T-helper 1 cell treated with Interleukin-12 subunit alpha and Interleukin-12 subunit beta and Interleukin-4 antibody, amounts not matched to agents 30 μg/mL and 1 μg/mL, for 36 hours (primary cell): ENCODE data around the gene HTR7.

Experiments used
- H3K27ac Mint-ChIP-seq: one replicate; pipeline ENCODE4 v1.8.0; 2021; ENCODE audit warnings: mild to moderate bottlenecking, mixed read lengths
- H3K27me3 Mint-ChIP-seq: one replicate; pipeline ENCODE4 v1.8.0; 2021; ENCODE audit warnings: low read depth, mixed read lengths
- H3K36me3 Mint-ChIP-seq: one replicate; pipeline ENCODE4 v1.8.0; 2021; ENCODE audit warnings: low read depth, mixed read lengths
- H3K4me1 Mint-ChIP-seq: one replicate; pipeline ENCODE4 v1.8.0; 2021; ENCODE audit warnings: low read depth, mixed read lengths
- H3K4me3 Mint-ChIP-seq: one replicate; pipeline ENCODE4 v1.8.0; 2021; ENCODE audit warnings: mild to moderate bottlenecking, moderate library complexity, mixed read lengths
- H3K9me3 Mint-ChIP-seq: one replicate; pipeline ENCODE4 v1.8.0; 2021; ENCODE audit warnings: mixed read lengths

The HTR7 gene

GRCh38 chr10:90805206-90805605 lies 52.6 kb downstream of the HTR7 start:
- Mint-ChIP-seq H3K4me1 (no peaks in the 10 kb centered on the region), H3K4me3 (no peak overlapping the region)

GRCh38 chr10:90804354-90804753 lies 53.5 kb downstream of the HTR7 start:
- Mint-ChIP-seq H3K27me3 (peaks cover 17% of the 10 kb centered on the region), H3K36me3 (no peaks in the 10 kb centered on the region), H3K27ac (no peak overlapping the region), H3K9me3 (no peaks in the 10 kb centered on the region), H3K4me1 (no peaks in the 10 kb centered on the region), H3K4me3 (no peak overlapping the region)

More at GRCh38 chr10:90805206-90805605, 52.6 kb downstream of the HTR7 start:
- Mint-ChIP-seq H3K9me3 (no peaks in the 10 kb centered on the region), H3K27ac (no peak overlapping the region), H3K36me3 (no peaks in the 10 kb centered on the region), H3K27me3 (peaks cover 17% of the 10 kb centered on the region)

GRCh38 chr10:90801608-90802007 lies 56.2 kb downstream of the HTR7 start:
- no peaks in the 10 kb centered on the region for H3K36me3 Mint-ChIP-seq
- peaks cover 22% of the 10 kb centered on the region for H3K27me3 Mint-ChIP-seq
- H3K4me3 Mint-ChIP-seq: no peak overlapping the region
- no peaks in the 10 kb centered on the region for H3K9me3 Mint-ChIP-seq
- H3K27ac Mint-ChIP-seq: no peak overlapping the region
- H3K4me1 Mint-ChIP-seq: no peaks in the 10 kb centered on the region

- no peaks in the 10 kb centered on the region for H3K9me3 Mint-ChIP-seq
- H3K36me3 Mint-ChIP-seq: no peaks in the 10 kb centered on the region
- no peak overlapping the region for H3K27ac Mint-ChIP-seq
- H3K27me3 Mint-ChIP-seq: peaks cover 27% of the 10 kb centered on the region
- no peak overlapping the region for H3K4me3 Mint-ChIP-seq
- H3K4me1 Mint-ChIP-seq: no peaks in the 10 kb centered on the region
These were observed 57.5 kb downstream of the HTR7 start for GRCh38 chr10:90800232-90800796.

GRCh38 chr10:90799172-90799571 lies 58.7 kb downstream of the HTR7 start:
- Mint-ChIP-seq H3K4me1 (no peaks in the 10 kb centered on the region), H3K4me3 (no peak overlapping the region), H3K36me3 (no peaks in the 10 kb centered on the region), H3K27ac (no peak overlapping the region), H3K27me3 (peaks cover 23% of the 10 kb centered on the region), H3K9me3 (no peaks in the 10 kb centered on the region)

GRCh38 chr10:90798482-90798881 lies 59.4 kb downstream of the HTR7 start:
- H3K4me3 Mint-ChIP-seq: no peak overlapping the region
- H3K27ac Mint-ChIP-seq: no peak overlapping the region
- peaks cover 23% of the 10 kb centered on the region for H3K27me3 Mint-ChIP-seq
- H3K36me3 Mint-ChIP-seq: no peaks in the 10 kb centered on the region
- no peaks in the 10 kb centered on the region for H3K4me1 Mint-ChIP-seq
- no peaks in the 10 kb centered on the region for H3K9me3 Mint-ChIP-seq

GRCh38 chr10:90790422-90790821 lies 67.4 kb downstream of the HTR7 start:
- Mint-ChIP-seq H3K27ac (no peak overlapping the region), H3K36me3 (no peaks in the 10 kb centered on the region), H3K27me3 (peaks cover 16% of the 10 kb centered on the region), H3K9me3 (no peaks in the 10 kb centered on the region), H3K4me3 (no peak overlapping the region), H3K4me1 (peaks cover 2% of the 10 kb centered on the region)

- peaks cover 2% of the 10 kb centered on the region for H3K4me1 Mint-ChIP-seq
- peaks cover 13% of the 10 kb centered on the region for H3K27me3 Mint-ChIP-seq
- no peaks in the 10 kb centered on the region for H3K9me3 Mint-ChIP-seq
- no peak overlapping the region for H3K4me3 Mint-ChIP-seq
- no peaks in the 10 kb centered on the region for H3K36me3 Mint-ChIP-seq
- H3K27ac Mint-ChIP-seq: no peak overlapping the region
These were observed 68.9 kb downstream of the HTR7 start for GRCh38 chr10:90788968-90789367.

- H3K36me3 Mint-ChIP-seq: no peaks in the 10 kb centered on the region
- H3K4me3 Mint-ChIP-seq: no peak overlapping the region
- no peaks in the 10 kb centered on the region for H3K9me3 Mint-ChIP-seq
- peaks cover 2% of the 10 kb centered on the region for H3K4me1 Mint-ChIP-seq
- H3K27me3 Mint-ChIP-seq: peaks cover 19% of the 10 kb centered on the region
- H3K27ac Mint-ChIP-seq: no peak overlapping the region
These were observed 69.7 kb downstream of the HTR7 start for GRCh38 chr10:90788199-90788491.

GRCh38 chr10:90787393-90788198 lies 70.2 kb downstream of the HTR7 start:
- Mint-ChIP-seq H3K27me3 (peaks cover 19% of the 10 kb centered on the region), H3K9me3 (no peaks in the 10 kb centered on the region)

GRCh38 chr10:90785782-90786181 lies 72.1 kb downstream of the HTR7 start:
- Mint-ChIP-seq H3K27me3 (peaks cover 13% of the 10 kb centered on the region), H3K4me3 (no peak overlapping the region), H3K36me3 (no peaks in the 10 kb centered on the region), H3K9me3 (no peaks in the 10 kb centered on the region), H3K4me1 (peaks cover 2% of the 10 kb centered on the region), H3K27ac (no peak overlapping the region)

More at GRCh38 chr10:90787393-90788198, 70.2 kb downstream of the HTR7 start:
- H3K36me3 Mint-ChIP-seq: no peaks in the 10 kb centered on the region
- H3K27ac Mint-ChIP-seq: no peak overlapping the region
- peaks cover 2% of the 10 kb centered on the region for H3K4me1 Mint-ChIP-seq
- no peak overlapping the region for H3K4me3 Mint-ChIP-seq

- Mint-ChIP-seq H3K27ac (no peak overlapping the region), H3K36me3 (no peaks in the 10 kb centered on the region), H3K27me3 (peaks cover 9% of the 10 kb centered on the region), H3K4me3 (no peak overlapping the region), H3K4me1 (peaks cover 2% of the 10 kb centered on the region), H3K9me3 (no peaks in the 10 kb centered on the region)
These were observed 73.1 kb downstream of the HTR7 start for GRCh38 chr10:90784771-90785170.

- H3K4me1 Mint-ChIP-seq: no peaks in the 10 kb centered on the region
- H3K27ac Mint-ChIP-seq: no peak overlapping the region
- H3K36me3 Mint-ChIP-seq: no peaks in the 10 kb centered on the region
- H3K4me3 Mint-ChIP-seq: no peak overlapping the region
- no peaks in the 10 kb centered on the region for H3K9me3 Mint-ChIP-seq
- H3K27me3 Mint-ChIP-seq: peaks cover 5% of the 10 kb centered on the region
These were observed 77.4 kb downstream of the HTR7 start for GRCh38 chr10:90780488-90780887.

GRCh38 chr10:90779548-90779947 lies 78.3 kb downstream of the HTR7 start:
- no peaks in the 10 kb centered on the region for H3K4me1 Mint-ChIP-seq
- no peaks in the 10 kb centered on the region for H3K36me3 Mint-ChIP-seq
- H3K4me3 Mint-ChIP-seq: no peak overlapping the region
- H3K27me3 Mint-ChIP-seq: peaks cover 5% of the 10 kb centered on the region
- no peaks in the 10 kb centered on the region for H3K9me3 Mint-ChIP-seq
- no peak overlapping the region for H3K27ac Mint-ChIP-seq

- no peak overlapping the region for H3K27ac Mint-ChIP-seq
- no peaks in the 10 kb centered on the region for H3K27me3 Mint-ChIP-seq
- H3K4me3 Mint-ChIP-seq: no peak overlapping the region
- no peaks in the 10 kb centered on the region for H3K9me3 Mint-ChIP-seq
- H3K36me3 Mint-ChIP-seq: no peaks in the 10 kb centered on the region
- no peaks in the 10 kb centered on the region for H3K4me1 Mint-ChIP-seq
These were observed 80.2 kb downstream of the HTR7 start for GRCh38 chr10:90777621-90778020.
